Colonic mucosa (tissue), 4 donors: ENCODE measurements around the gene HBP1. TPM values are rescaled to one million over a fixed set of nuclear protein-coding genes. Genes with fewer than 3 reads are reported as not detected.

ENCODE experiments used
- DNase-seq: peaks from one replicate; pipeline ENCODE4 v3.0.0-alpha.2; 2020
- H3K27ac ChIP-seq: fragments of 200-600 bp; one replicate; pipeline ENCODE4 v1.8.0; 2021
- H3K27me3 ChIP-seq: fragments of 200-600 bp; one replicate; pipeline ENCODE4 v1.8.0; 2021
- H3K36me3 ChIP-seq: fragments of 200-600 bp; one replicate; pipeline ENCODE4 v1.8.0; 2021
- H3K4me1 ChIP-seq: fragments of 200-600 bp; one replicate; pipeline ENCODE4 v1.8.0; 2021; ENCODE audit warnings: mild to moderate bottlenecking
- H3K4me3 ChIP-seq: fragments of 200-600 bp; one replicate; pipeline ENCODE4 v1.8.0; 2021
- H3K9ac ChIP-seq, 2 donors: one replicate each; pipeline ENCODE4 v1.7.0; 2013; ENCODE audit warnings: control low read depth in 2 of 2, low read depth in 2 of 2, low read length in 2 of 2
- H3K9me3 ChIP-seq: fragments of 200-600 bp; one replicate; pipeline ENCODE4 v1.8.0; 2021
- CTCF ChIP-seq: fragments of 200-600 bp; IDR thresholded peaks from one replicate; pipeline ENCODE4 v1.8.0; 2022; ENCODE audit warnings: antibody characterized with exemption, mild to moderate bottlenecking
- intact Hi-C: fragments of 100-400 bp; cut with DNase I; formaldehyde crosslinking; loops from one replicate; pipeline ENCODE4 v1.14.1; 2022
- total RNA-seq, 2 donors: library from RNA; stranded (reverse); fragmentation: NEBNext Ultra II Directional in 1 of 2; extraction: Animal tissue kit (Norgen Biotek cat#: 25700) in 1 of 2; gene quantifications; one replicate each; pipeline ENCODE4 v1.2.1, GENCODE V29; 2021
- donor health status: healthy.
- donor health status: DM: no; HTN: no; CAD: no.
- donor health status: DM: no; HTN: no; CAD: no.

Gene HBP1
- total RNA-seq, 2 donors from 2014 or later, result 25.1 to 78.7 TPM

- DNase-seq, result no peak
- Histone ChIP-seq H3K4me3 (no peak overlapping the region), H3K27me3 (no peaks in the 10 kb centered on the region), H3K9me3 (no peaks in the 10 kb centered on the region), H3K36me3 (no peaks in the 10 kb centered on the region), H3K27ac (no peak overlapping the region), H3K4me1 (no peaks in the 10 kb centered on the region), H3K9ac (no peak overlapping the region)
- TF ChIP-seq CTCF, result no peak
- intact Hi-C loops, result no loop called here
Observed at GRCh38 chr7:107145067-107145838, 23.6 kb upstream of the HBP1 start.

GRCh38 chr7:107147464-107148393, 21.1 kb upstream of the HBP1 start:
- intact Hi-C loops, result loop anchor here (2.0 kb wide), 2 partner anchors 199 to 355 kb away; no protein-coding TSS in a partner anchor

GRCh38 chr7:107148721-107149120, 20.1 kb upstream of the HBP1 start:
- H3K4me1 ChIP-seq, result no peaks in the 10 kb centered on the region
- no peak overlapping the region for H3K9ac ChIP-seq
- H3K27me3 ChIP-seq, result no peaks in the 10 kb centered on the region
- H3K27ac ChIP-seq, result no peak overlapping the region
- no peaks in the 10 kb centered on the region for H3K9me3 ChIP-seq
- no peak overlapping the region for H3K4me3 ChIP-seq
- no peaks in the 10 kb centered on the region for H3K36me3 ChIP-seq
- no peak for TF ChIP-seq CTCF
- intact Hi-C loops, result loop anchor here (2.0 kb wide), 1 partner anchor 356 kb away; no protein-coding TSS in a partner anchor
- DNase-seq, result no peak

More at GRCh38 chr7:107147464-107148393, 21.1 kb upstream of the HBP1 start:
- Histone ChIP-seq H3K9ac (no peak overlapping the region), H3K4me3 (no peak overlapping the region), H3K27ac (no peak overlapping the region), H3K36me3 (no peaks in the 10 kb centered on the region), H3K9me3 (no peaks in the 10 kb centered on the region), H3K27me3 (no peaks in the 10 kb centered on the region), H3K4me1 (no peaks in the 10 kb centered on the region)
- peak; percentile 54 for TF ChIP-seq CTCF
- DNase-seq, result no peak

- no peak overlapping the region for H3K4me3 ChIP-seq
- intact Hi-C loops, result loop anchor here (2.0 kb wide), 1 partner anchor 357 kb away; no protein-coding TSS in a partner anchor
- no peak overlapping the region for H3K9ac ChIP-seq
- H3K27ac ChIP-seq, result no peak overlapping the region
- no peak for DNase-seq
- no peaks in the 10 kb centered on the region for H3K9me3 ChIP-seq
- no peaks in the 10 kb centered on the region for H3K4me1 ChIP-seq
- no peaks in the 10 kb centered on the region for H3K27me3 ChIP-seq
- no peak for TF ChIP-seq CTCF
- H3K36me3 ChIP-seq, result no peaks in the 10 kb centered on the region
Observed at GRCh38 chr7:107149863-107150262, 18.9 kb upstream of the HBP1 start.

- Histone ChIP-seq H3K9me3 (no peaks in the 10 kb centered on the region), H3K4me1 (no peaks in the 10 kb centered on the region), H3K27me3 (no peaks in the 10 kb centered on the region), H3K4me3 (no peak overlapping the region), H3K9ac (no peak overlapping the region), H3K36me3 (no peaks in the 10 kb centered on the region), H3K27ac (no peak overlapping the region)
- peak; percentile 81 for DNase-seq
- peak; percentile 53 for TF ChIP-seq CTCF
- intact Hi-C loops, result no loop called here
Observed at GRCh38 chr7:107150375-107151073, 18.3 kb upstream of the HBP1 start.
